Spleen (tissue), 11 donors: ENCODE measurements around the gene TSKU. TPM values are rescaled to one million over a fixed set of nuclear protein-coding genes. Genes with fewer than 3 reads are reported as not detected.

Source experiments
- DNase-seq: peaks from one replicate; pipeline ENCODE4 v3.0.0-alpha.2; 2020
- H3K27ac ChIP-seq, 8 donors: fragments of 200-600 bp; sonication (generic) in 7 of 8; 1 replicate in 4 of 8; 2 replicates in 4 of 8; pipeline versions ENCODE4 v1.5.0 to v1.8.0; 2016 to 2021; ENCODE audit warnings: inconsistent platforms in 4 of 8, mild to moderate bottlenecking in 4 of 8, moderate library complexity in 1 of 8
- H3K27me3 ChIP-seq, 7 donors: fragments of 200-600 bp; sonication (generic) in 6 of 7; replicated peaks in 1 of 7; 1 replicate in 4 of 7; 2 replicates in 3 of 7; pipeline versions ENCODE4 v1.5.0 to v1.8.0; 2016 to 2021; ENCODE audit warnings: inconsistent platforms in 3 of 7, mild to moderate bottlenecking in 1 of 7
- H3K36me3 ChIP-seq, 6 donors: fragments of 200-600 bp; sonication (generic) in 5 of 6; 1 replicate in 4 of 6; 2 replicates in 2 of 6; pipeline versions ENCODE4 v1.5.0 to v1.8.0; 2016 to 2021; ENCODE audit warnings: inconsistent platforms in 2 of 6
- H3K4me1 ChIP-seq, 6 donors: fragments of 200-600 bp; sonication (generic) in 5 of 6; 1 replicate in 3 of 6; 2 replicates in 3 of 6; pipeline versions ENCODE4 v1.5.0 to v1.8.0; 2016 to 2021; ENCODE audit warnings: inconsistent platforms in 3 of 6
- H3K4me3 ChIP-seq, 8 donors: fragments of 200-600 bp; sonication (generic) in 7 of 8; 1 replicate in 4 of 8; 2 replicates in 4 of 8; pipeline versions ENCODE4 v1.5.0 to v1.8.0; 2016 to 2021; ENCODE audit warnings: inconsistent platforms in 4 of 8, mild to moderate bottlenecking in 4 of 8, moderate library complexity in 2 of 8
- H3K9me3 ChIP-seq, 8 donors: fragments of 200-600 bp; sonication (generic) in 7 of 8; 1 replicate in 4 of 8; 2 replicates in 4 of 8; pipeline versions ENCODE4 v1.5.0 to v1.8.0; 2016 to 2021; ENCODE audit warnings: inconsistent platforms in 4 of 8
- CTCF ChIP-seq, 11 experiments: fragments of 200-600 bp in 7 of 11; fragments of 450-650 bp in 4 of 11; sonication (generic) in 4 of 11; IDR thresholded peaks in 8 of 11; conservative IDR thresholded peaks in 3 of 11; 1 replicate in 7 of 11; 2 replicates in 4 of 11; pipeline versions ENCODE4 v1.4.0 to v1.8.0; 2016 to 2021; ENCODE audit warnings: antibody characterized with exemption in 11 of 11, inconsistent platforms in 4 of 11, mild to moderate bottlenecking in 1 of 11
- POLR2A ChIP-seq, 3 donors: fragments of 450-650 bp; IDR thresholded peaks; one replicate each; pipeline ENCODE4 v1.5.1; 2017; ENCODE audit warnings: antibody characterized with exemption in 3 of 3, mild to moderate bottlenecking in 1 of 3
- POLR2AphosphoS5 ChIP-seq, 3 donors: sonication (generic); formaldehyde crosslinking; IDR thresholded peaks; one replicate each; pipeline ENCODE4 v1.5.1; 2017; ENCODE audit warnings: antibody characterized with exemption in 3 of 3
- WGBS, 5 donors: extraction: QIAGEN DNeasy Blood & Tissue Kit in 3 of 5; methylation state at CpG; one replicate each; pipeline versions ENCODE4 v1.1.5 to v1.1.7; 2013 to 2018; 5-methylcytosine and 5-hydroxymethylcytosine counted together
- intact Hi-C: fragments of 100-400 bp; cut with DNase I; formaldehyde crosslinking; loops from one replicate; pipeline ENCODE4 v1.15.0; 2023; ENCODE audit warnings: low total_unique reads
- polyA plus RNA-seq, 3 donors: library from polyadenylated mRNA; stranded (reverse); fragments of 200-250 nt; gene quantifications; one replicate each; pipeline ENCODE4 v1.2.1, GENCODE V29; 2013
- total RNA-seq, 7 donors: library from RNA; depleted of rRNA in 3 of 7; stranded (reverse); fragments of >200 nt in 3 of 7; fragmentation: NEBNext Ultra II Directional in 4 of 7; extraction: Animal tissue kit (Norgen Biotek cat#: 25700) in 4 of 7; gene quantifications; one replicate each; pipeline versions ENCODE4 v1.1.0 to v1.2.1, GENCODE V29; 2016 to 2021
- donor health status: healthy with polysubstance abuse.
- donor health status: DM: no; HTN: no; CAD: no; lungs with moderate emphysema.
- donor health status: DM: no; HTN: no; CAD: no.
- donor health status: Bipolar disorder and iron deficiency.
- donor health status: healthy.
- donor health status: DM: no; HTN: no; CAD: no.
- donor health status: DM: yes; HTN: yes; CAD: no.

The TSKU gene
- total and polyA plus RNA-seq, 10 donors = 1.1 to 18.6 (median 11.4) TPM

GRCh38 chr11:76745044-76745376 lies 38.1 kb upstream of the TSKU start:
- Histone ChIP-seq H3K27me3 (no peaks in the 10 kb centered on the region), H3K27ac (no peak overlapping the region), H3K9me3 (no peaks in the 10 kb centered on the region), H3K4me3 (no peak overlapping the region), H3K36me3 (no peaks in the 10 kb centered on the region), H3K4me1 (peaks cover 0 to 13% (median 2%) of the 10 kb centered on the region in 6 donors)
- no peak for DNase-seq
- TF ChIP-seq CTCF (IDR thresholded peaks at IDR 0.05 in 8 of 11, conservative IDR thresholded peaks at IDR 0.05 in 3 of 11) (no peak), POLR2A (IDR thresholded peaks at IDR 0.05) (no peak)
- 84 to 91% (median 86%) methylated on average over 4 of the region's 4 CpGs for WGBS, 5 donors
- intact Hi-C loops = no loop called here

- H3K9me3 ChIP-seq = no peaks in the 10 kb centered on the region
- no peak overlapping the region for H3K4me3 ChIP-seq
- TF ChIP-seq POLR2AphosphoS5 (IDR thresholded peaks at IDR 0.05) (no peak), CTCF (IDR thresholded peaks at IDR 0.05 in 8 of 11, conservative IDR thresholded peaks at IDR 0.05 in 3 of 11) (no peak), POLR2A (IDR thresholded peaks at IDR 0.05) (no peak)
- no peaks in the 10 kb centered on the region for H3K36me3 ChIP-seq
- DNase-seq = no peak
- peaks cover 0 to 9% (median under 1%) of the 10 kb centered on the region in 6 donors for H3K4me1 ChIP-seq
- 68 to 84% (median 83%) methylated on average over 8 of the region's 8 CpGs for WGBS, 5 donors
- no peak overlapping the region for H3K27ac ChIP-seq
- intact Hi-C loops = no loop called here
- H3K27me3 ChIP-seq = no peaks in the 10 kb centered on the region
Observed at GRCh38 chr11:76745561-76746207, 37.5 kb upstream of the TSKU start.

- H3K4me1 ChIP-seq = peaks cover 0 to 11% (median 2%) of the 10 kb centered on the region in 6 donors
- H3K9me3 ChIP-seq = no peaks in the 10 kb centered on the region
- no peaks in the 10 kb centered on the region for H3K36me3 ChIP-seq
- 81 to 88% (median 85%) methylated on average over 8 of the region's 8 CpGs for WGBS, 5 donors
- H3K27me3 ChIP-seq = no peaks in the 10 kb centered on the region
- no peak for DNase-seq
- intact Hi-C loops = no loop called here
- no peak overlapping the region for H3K4me3 ChIP-seq
- TF ChIP-seq CTCF (IDR thresholded peaks at IDR 0.05 in 8 of 11, conservative IDR thresholded peaks at IDR 0.05 in 3 of 11) (no peak), POLR2A (IDR thresholded peaks at IDR 0.05) (no peak), POLR2AphosphoS5 (IDR thresholded peaks at IDR 0.05) (no peak)
- no peak overlapping the region for H3K27ac ChIP-seq
Observed at GRCh38 chr11:76747153-76747914, 35.8 kb upstream of the TSKU start.
